ENCODE measurements around the gene ZNF605. TPM values are rescaled to one million over a fixed set of nuclear protein-coding genes. Genes with fewer than 3 reads are reported as not detected.

Gene ZNF605
- total and polyA plus RNA-seq, 2 donors = 4.4 to 27.7 TPM

DNA sequence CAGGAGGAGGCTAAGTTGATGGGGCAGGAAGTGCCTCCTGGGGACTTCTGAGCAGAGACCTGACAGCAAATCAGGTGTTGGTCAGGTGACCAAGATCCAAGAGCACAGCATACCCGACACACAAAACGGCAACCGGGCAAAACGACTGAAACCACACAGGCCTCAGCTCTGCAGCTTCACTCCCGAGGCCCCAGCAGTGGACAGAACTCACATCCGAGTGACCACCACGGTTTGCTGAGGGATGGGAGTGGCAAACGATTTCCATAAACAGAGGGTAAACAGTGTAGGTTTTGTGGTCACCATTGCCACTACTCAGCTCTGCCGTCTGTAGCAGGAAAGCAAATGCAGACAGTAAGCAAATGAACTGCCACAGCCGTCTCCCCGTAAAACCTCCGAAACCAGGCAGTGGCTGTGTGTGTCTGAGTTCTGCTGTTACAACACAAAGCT, 83.1 kb downstream of the ZNF605 start:
- peaks cover 2% of the 10 kb centered on the region for H3K36me3 ChIP-seq (ENCODE audit: insufficient read depth)

GRCh38 chr12:132872073-132872855, 83.8 kb downstream of the ZNF605 start:
- 92% methylated on average over 21 of the region's 21 CpGs for WGBS

More for the DNA sequence above, 83.1 kb downstream of the ZNF605 start:
- H3K27ac ChIP-seq (ENCODE audit: low read depth) = no peak overlapping the region
- no peak for DNase-seq (ENCODE audit: extremely low spot score)
- H3K4me3 ChIP-seq (ENCODE audit: low read depth, low read length) = no peak overlapping the region
- no peaks in the 10 kb centered on the region for H3K4me1 ChIP-seq (ENCODE audit: insufficient read depth)
- WGBS = 75% methylated on average over 12 of the region's 12 CpGs

DNA sequence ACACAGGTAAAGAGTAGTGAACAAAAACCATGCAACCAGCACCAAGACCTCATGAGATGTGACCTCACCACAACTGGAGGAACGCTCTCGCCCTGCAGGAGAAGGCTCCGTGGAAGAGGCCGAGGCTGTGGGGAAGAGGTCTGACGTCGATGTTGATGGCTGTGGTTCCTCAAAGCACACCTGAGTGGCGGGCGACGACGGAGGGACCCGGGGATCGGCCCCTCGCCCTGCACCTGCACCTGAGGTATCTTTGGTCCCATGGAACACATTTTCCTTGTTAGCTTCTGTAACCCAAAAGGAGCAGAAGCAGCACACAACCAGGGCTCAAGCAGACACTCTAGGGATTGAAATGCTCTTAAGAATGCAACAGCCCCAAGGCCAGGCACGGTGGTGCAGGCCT, 86.6 kb downstream of the ZNF605 start:
- Histone ChIP-seq H3K4me1 (ENCODE audit: insufficient read depth) (no peaks in the 10 kb centered on the region), H3K36me3 (ENCODE audit: insufficient read depth) (peaks cover 2% of the 10 kb centered on the region), H3K27ac (ENCODE audit: low read depth) (no peak overlapping the region), H3K4me3 (ENCODE audit: low read depth, low read length) (no peak overlapping the region)
- no peak for DNase-seq (ENCODE audit: extremely low spot score)
- 94% methylated on average over 14 of the region's 14 CpGs for WGBS

More at GRCh38 chr12:132872073-132872855, 83.8 kb downstream of the ZNF605 start:
- H3K27ac ChIP-seq (ENCODE audit: low read depth) = no peak overlapping the region
- no peak overlapping the region for H3K4me3 ChIP-seq (ENCODE audit: low read depth, low read length)
- DNase-seq (ENCODE audit: extremely low spot score) = no peak
- H3K36me3 ChIP-seq (ENCODE audit: insufficient read depth) = peaks cover 2% of the 10 kb centered on the region
- H3K4me1 ChIP-seq (ENCODE audit: insufficient read depth) = no peaks in the 10 kb centered on the region

Small RNA genes lying within 50 kb of the gene (small RNA-seq; reads per million reads assigned to genes)
- not detected for gene RNU4ATAC12P

Other genes with a start within 250 kb of the ZNF605 start
- gene PGAM5, start 245.5 kb downstream of the ZNF605 start, total RNA-seq = 12.3 TPM
- 19.2 TPM for gene PGAM5, start 245.5 kb downstream of the ZNF605 start, polyA plus RNA-seq
- gene ANKLE2, start 194.5 kb downstream of the ZNF605 start, total RNA-seq = 40.8 TPM
- gene ANKLE2, start 194.5 kb downstream of the ZNF605 start, polyA plus RNA-seq = 25.6 TPM
- 64.4 TPM for gene GOLGA3, start 127.4 kb downstream of the ZNF605 start, total RNA-seq
- 22.5 TPM for gene GOLGA3, start 127.4 kb downstream of the ZNF605 start, polyA plus RNA-seq
- gene CHFR, start 68.7 kb downstream of the ZNF605 start, total RNA-seq = 28.2 TPM
- gene CHFR, start 68.7 kb downstream of the ZNF605 start, polyA plus RNA-seq = 22.6 TPM
- gene ZNF26, start 30.1 kb upstream of the ZNF605 start, total RNA-seq = 20.0 TPM
- 9.2 TPM for gene ZNF26, start 30.1 kb upstream of the ZNF605 start, polyA plus RNA-seq
- gene ZNF84, start 81.2 kb upstream of the ZNF605 start, total RNA-seq = 78.4 TPM
- 13.8 TPM for gene ZNF84, start 81.2 kb upstream of the ZNF605 start, polyA plus RNA-seq
- 49.9 TPM for gene ZNF140, start 124.6 kb upstream of the ZNF605 start, total RNA-seq
- gene ZNF140, start 124.6 kb upstream of the ZNF605 start, polyA plus RNA-seq = 17.0 TPM
- gene ZNF891, start 174.0 kb upstream of the ZNF605 start, total RNA-seq = 7.3 TPM
- 0.90 TPM for gene ZNF891, start 174.0 kb upstream of the ZNF605 start, polyA plus RNA-seq
- gene ZNF10, start 174.3 kb upstream of the ZNF605 start, total RNA-seq = 18.3 TPM
- gene ZNF10, start 174.3 kb upstream of the ZNF605 start, polyA plus RNA-seq = 10.8 TPM
- gene ZNF268, start 225.2 kb upstream of the ZNF605 start, total RNA-seq = 50.1 TPM
- 11.5 TPM for gene ZNF268, start 225.2 kb upstream of the ZNF605 start, polyA plus RNA-seq

Data from urinary bladder (tissue), 4 donors.